Ovary (tissue), 3 donors: ENCODE results near the gene KCNK5.

ENCODE experiments used
- CTCF ChIP-seq, 3 donors: fragments of 450-650 bp in 2 of 3; fragments of 200-600 bp in 1 of 3; IDR thresholded peaks; one replicate each; pipeline versions ENCODE4 v1.5.1 to v1.8.0; 2016 to 2022; ENCODE audit warnings: antibody characterized with exemption in 3 of 3, mild to moderate bottlenecking in 1 of 3
- EP300 ChIP-seq: sonication (generic); formaldehyde crosslinking; IDR thresholded peaks from one replicate; pipeline ENCODE4 v1.6.1; 2017; ENCODE audit warnings: antibody characterized with exemption
- POLR2A ChIP-seq: fragments of 450-650 bp; IDR thresholded peaks from one replicate; pipeline ENCODE4 v1.6.1; 2017; ENCODE audit warnings: antibody characterized with exemption, mild to moderate bottlenecking, moderate library complexity
- donor health status: DM: no; HTN: no; CAD: no.

GRCh38 chr6:39221779-39222641, 7.3 kb downstream of the KCNK5 start:
- TF ChIP-seq CTCF (IDR thresholded peaks at IDR 0.05) (no peak), POLR2A (no peak), EP300 (no peak)
